ENCODE measurements around the gene ICA1L.

DNA sequence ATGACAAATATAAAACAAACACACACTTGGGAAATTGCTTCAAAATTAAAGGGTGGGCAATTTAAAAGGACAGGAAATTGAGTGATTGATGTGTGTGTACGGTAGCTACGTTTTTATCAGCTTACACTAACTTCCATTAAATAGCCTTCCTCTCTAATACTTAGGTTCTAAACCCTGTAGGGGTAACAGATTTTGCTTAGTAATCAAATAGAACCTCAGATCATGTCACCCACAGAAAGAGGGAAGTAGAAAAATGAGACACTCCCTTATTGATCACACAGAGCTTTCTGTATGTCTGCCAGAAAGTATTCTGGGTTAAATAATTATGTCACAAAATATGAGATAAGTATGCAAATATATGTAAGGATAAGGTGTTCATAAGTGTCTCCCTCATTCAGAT lies 93.3 kb downstream of the ICA1L start:
- TF ChIP-seq POLR2A (IDR thresholded peaks at IDR 0.05; ENCODE audit: low read depth, low read length) (no peak), TAF1 (IDR thresholded peaks at IDR 0.05; ENCODE audit: borderline replicate concordance, low read depth, low read length) (no peak)

Measured in GM12892 (cell line).